HepG2 (cell line): ENCODE results near the gene SLCO4A1. TPM values are rescaled to one million over a fixed set of nuclear protein-coding genes. Genes with fewer than 3 reads are reported as not detected.

ENCODE experiments used
- ZNF367 ChIP-seq: sonication (generic); formaldehyde crosslinking; IDR thresholded peaks from 2 replicates; pipeline ENCODE4 v1.4.0; 2020; ENCODE audit warnings: missing genetic modification reagents, borderline replicate concordance
- ZNF44 ChIP-seq: sonication (generic); formaldehyde crosslinking; IDR thresholded peaks from 2 replicates; pipeline ENCODE4 v1.5.1; 2020; ENCODE audit warnings: mild to moderate bottlenecking, missing genetic modification reagents
- ZNF709 ChIP-seq: sonication (generic); formaldehyde crosslinking; IDR thresholded peaks from 2 replicates; pipeline ENCODE4 v1.5.0; 2020; ENCODE audit warnings: mild to moderate bottlenecking, missing genetic modification reagents
- polyA plus RNA-seq, 8 experiments: library from polyadenylated mRNA; depleted of rRNA in 3 of 8; stranded (reverse) in 7 of 8; unstranded in 1 of 8; fragments of >200 nt; fragmentation: Illumina TruSeq in 4 of 8; extraction: Trizol in 4 of 8; gene quantifications; 2 replicates each; pipeline versions ENCODE4 v1.2.1 to v1.2.3, GENCODE V29; 2011 to 2016; ENCODE audit warnings: low read depth in 4 of 8, missing spikeins in 1 of 8, mixed read lengths in 1 of 8; ENCODE audit not compliant: insufficient read depth in 1 of 8
- total RNA-seq, 5 experiments: library from RNA; depleted of rRNA; stranded (reverse); fragments of >200 nt; fragmentation: Illumina TruSeq; extraction: Trizol; gene quantifications; 2 replicates each; pipeline ENCODE4 v1.2.3, GENCODE V29; 2016; ENCODE audit warnings: low read depth in 1 of 5
- TF ChIP-seq, protein P1 (sequence below): sonication (generic); formaldehyde crosslinking; IDR thresholded peaks from 2 replicates; pipeline ENCODE4 v1.5.0; 2020; ENCODE audit warnings: mild to moderate bottlenecking, missing genetic modification reagents, borderline replicate concordance

SLCO4A1 gene
- total and polyA plus RNA-seq, 2 of the 13 experiments (the other 11 are each of a cell fraction or from before 2014, with no cell fraction given): 55.5 to 112 TPM

DNA sequence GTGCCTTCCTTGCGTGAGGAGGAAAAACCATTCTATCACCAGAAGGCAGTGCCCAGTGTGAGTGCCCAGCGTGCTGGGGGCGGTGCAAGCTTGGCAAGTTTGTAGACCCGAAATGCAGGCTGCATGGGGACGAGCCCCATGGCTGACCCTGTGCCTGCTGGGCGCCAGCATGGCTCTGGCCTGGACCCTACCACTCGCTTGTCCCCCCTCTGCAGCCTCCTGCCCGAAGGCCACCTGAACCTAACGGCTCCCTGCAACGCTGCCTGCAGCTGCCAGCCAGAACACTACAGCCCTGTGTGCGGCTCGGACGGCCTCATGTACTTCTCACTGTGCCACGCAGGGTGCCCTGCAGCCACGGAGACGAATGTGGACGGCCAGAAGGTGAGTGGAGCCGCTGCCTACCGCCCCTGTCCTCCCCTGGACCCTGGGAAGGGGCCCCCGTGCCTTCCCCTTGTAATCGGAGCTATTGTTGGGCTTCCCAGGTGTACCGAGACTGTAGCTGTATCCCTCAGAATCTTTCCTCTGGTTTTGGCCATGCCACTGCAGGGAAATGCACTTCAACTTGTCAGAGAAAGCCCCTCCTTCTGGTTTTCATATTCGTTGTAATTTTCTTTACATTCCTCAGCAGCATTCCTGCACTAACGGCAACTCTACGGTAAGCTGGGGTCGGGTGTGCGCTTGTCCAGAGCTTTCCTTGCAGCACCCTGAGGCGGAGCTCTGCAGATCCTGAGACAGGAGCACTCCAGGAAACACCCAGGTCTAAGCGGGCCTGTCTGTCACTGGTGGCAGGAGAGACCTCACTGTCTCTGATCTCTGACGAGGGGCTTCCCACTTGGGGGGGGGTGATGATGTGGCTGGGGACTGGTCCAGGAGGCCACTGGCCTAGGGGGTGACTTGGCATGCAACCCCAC lies 25.5 kb downstream of the SLCO4A1 start (continued):
- TF ChIP-seq, protein P1, sequence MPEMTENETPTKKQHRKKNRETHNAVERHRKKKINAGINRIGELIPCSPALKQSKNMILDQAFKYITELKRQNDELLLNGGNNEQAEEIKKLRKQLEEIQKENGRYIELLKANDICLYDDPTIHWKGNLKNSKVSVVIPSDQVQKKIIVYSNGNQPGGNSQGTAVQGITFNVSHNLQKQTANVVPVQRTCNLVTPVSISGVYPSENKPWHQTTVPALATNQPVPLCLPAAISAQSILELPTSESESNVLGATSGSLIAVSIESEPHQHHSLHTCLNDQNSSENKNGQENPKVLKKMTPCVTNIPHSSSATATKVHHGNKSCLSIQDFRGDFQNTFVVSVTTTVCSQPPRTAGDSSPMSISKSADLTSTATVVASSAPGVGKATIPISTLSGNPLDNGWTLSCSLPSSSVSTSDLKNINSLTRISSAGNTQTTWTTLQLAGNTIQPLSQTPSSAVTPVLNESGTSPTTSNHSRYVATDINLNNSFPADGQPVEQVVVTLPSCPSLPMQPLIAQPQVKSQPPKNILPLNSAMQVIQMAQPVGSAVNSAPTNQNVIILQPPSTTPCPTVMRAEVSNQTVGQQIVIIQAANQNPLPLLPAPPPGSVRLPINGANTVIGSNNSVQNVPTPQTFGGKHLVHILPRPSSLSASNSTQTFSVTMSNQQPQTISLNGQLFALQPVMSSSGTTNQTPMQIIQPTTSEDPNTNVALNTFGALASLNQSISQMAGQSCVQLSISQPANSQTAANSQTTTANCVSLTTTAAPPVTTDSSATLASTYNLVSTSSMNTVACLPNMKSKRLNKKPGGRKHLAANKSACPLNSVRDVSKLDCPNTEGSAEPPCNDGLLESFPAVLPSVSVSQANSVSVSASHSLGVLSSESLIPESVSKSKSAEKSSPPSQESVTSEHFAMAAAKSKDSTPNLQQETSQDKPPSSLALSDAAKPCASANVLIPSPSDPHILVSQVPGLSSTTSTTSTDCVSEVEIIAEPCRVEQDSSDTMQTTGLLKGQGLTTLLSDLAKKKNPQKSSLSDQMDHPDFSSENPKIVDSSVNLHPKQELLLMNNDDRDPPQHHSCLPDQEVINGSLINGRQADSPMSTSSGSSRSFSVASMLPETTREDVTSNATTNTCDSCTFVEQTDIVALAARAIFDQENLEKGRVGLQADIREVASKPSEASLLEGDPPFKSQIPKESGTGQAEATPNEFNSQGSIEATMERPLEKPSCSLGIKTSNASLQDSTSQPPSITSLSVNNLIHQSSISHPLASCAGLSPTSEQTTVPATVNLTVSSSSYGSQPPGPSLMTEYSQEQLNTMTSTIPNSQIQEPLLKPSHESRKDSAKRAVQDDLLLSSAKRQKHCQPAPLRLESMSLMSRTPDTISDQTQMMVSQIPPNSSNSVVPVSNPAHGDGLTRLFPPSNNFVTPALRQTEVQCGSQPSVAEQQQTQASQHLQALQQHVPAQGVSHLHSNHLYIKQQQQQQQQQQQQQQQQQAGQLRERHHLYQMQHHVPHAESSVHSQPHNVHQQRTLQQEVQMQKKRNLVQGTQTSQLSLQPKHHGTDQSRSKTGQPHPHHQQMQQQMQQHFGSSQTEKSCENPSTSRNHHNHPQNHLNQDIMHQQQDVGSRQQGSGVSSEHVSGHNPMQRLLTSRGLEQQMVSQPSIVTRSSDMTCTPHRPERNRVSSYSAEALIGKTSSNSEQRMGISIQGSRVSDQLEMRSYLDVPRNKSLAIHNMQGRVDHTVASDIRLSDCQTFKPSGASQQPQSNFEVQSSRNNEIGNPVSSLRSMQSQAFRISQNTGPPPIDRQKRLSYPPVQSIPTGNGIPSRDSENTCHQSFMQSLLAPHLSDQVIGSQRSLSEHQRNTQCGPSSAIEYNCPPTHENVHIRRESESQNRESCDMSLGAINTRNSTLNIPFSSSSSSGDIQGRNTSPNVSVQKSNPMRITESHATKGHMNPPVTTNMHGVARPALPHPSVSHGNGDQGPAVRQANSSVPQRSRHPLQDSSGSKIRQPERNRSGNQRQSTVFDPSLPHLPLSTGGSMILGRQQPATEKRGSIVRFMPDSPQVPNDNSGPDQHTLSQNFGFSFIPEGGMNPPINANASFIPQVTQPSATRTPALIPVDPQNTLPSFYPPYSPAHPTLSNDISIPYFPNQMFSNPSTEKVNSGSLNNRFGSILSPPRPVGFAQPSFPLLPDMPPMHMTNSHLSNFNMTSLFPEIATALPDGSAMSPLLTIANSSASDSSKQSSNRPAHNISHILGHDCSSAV (CRISPR knock-in tag): no peak
- TF ChIP-seq ZNF709 (CRISPR knock-in tag): no peak
- no peak for TF ChIP-seq ZNF367
- 0 out of 2 replicates have a peak, but pooled peaks have one; percentile 11 for TF ChIP-seq ZNF44 (CRISPR knock-in tag)
- TF ChIP-seq, all 625 proteins: peak for 78
